H1 (cell line): ENCODE results near the gene KCNJ9. TPM values are rescaled to one million over a fixed set of nuclear protein-coding genes. Genes with fewer than 3 reads are reported as not detected.

Experiments
- CTCF ChIA-PET: fragments of 300-600 bp; sonication (Branson Sonifier 250); formaldehyde crosslinking; loops from one replicate; lab custom pipeline; 2021; ENCODE audit not compliant: partially characterized antibody; lab: Charles Lee
- POLR2A ChIA-PET: fragments of 300-600 bp; sonication (Branson Sonifier 250); formaldehyde crosslinking; loops from one replicate; lab custom pipeline; 2021; ENCODE audit warnings: inconsistent platforms; ENCODE audit not compliant: partially characterized antibody; lab: Charles Lee
- DNase-seq, 2 experiments: peaks; one replicate each; pipeline versions ENCODE4 v3.0.0 to v3.0.0-alpha.2; 2010 to 2022; ENCODE audit warnings: low spot score in 2 of 2, low read depth in 1 of 2, mixed read lengths in 1 of 2
- FAIRE-seq: peaks from 2 replicates; lab custom pipeline; 2011; peaks lifted over from hg19 to GRCh38; lab: Jason Lieb, UNC
- H2AFZ ChIP-seq: 2 replicates; pipeline ENCODE4 v1.8.1; 2012; ENCODE audit warnings: low read length, inconsistent platforms
- H2AK5ac ChIP-seq: 2 replicates; pipeline ENCODE4 v1.6.1; 2013; ENCODE audit warnings: low read depth, low read length
- H2BK120ac ChIP-seq: replicated peaks from 2 replicates; pipeline ENCODE3; 2013; ENCODE audit warnings: low read depth, low read length, inconsistent platforms
- H2BK12ac ChIP-seq: 2 replicates; pipeline ENCODE4 v1.6.1; 2013; ENCODE audit warnings: low read depth, low read length
- H2BK15ac ChIP-seq: 2 replicates; pipeline ENCODE4 v1.6.1; 2013; ENCODE audit warnings: low read length
- H2BK20ac ChIP-seq: 2 replicates; pipeline ENCODE4 v1.6.1; 2013; ENCODE audit warnings: low read length
- H2BK5ac ChIP-seq: 2 replicates; pipeline ENCODE4 v1.6.1; 2013; ENCODE audit warnings: low read depth, low read length
- H3K14ac ChIP-seq: 2 replicates; pipeline ENCODE4 v1.6.1; 2013; ENCODE audit warnings: inconsistent platforms; ENCODE audit not compliant: insufficient read length
- H3K18ac ChIP-seq: 2 replicates; pipeline ENCODE4 v1.6.1; 2013; ENCODE audit warnings: low read length; ENCODE audit errors: extremely low read depth
- H3K23ac ChIP-seq: 2 replicates; pipeline ENCODE4 v1.6.1; 2013; ENCODE audit warnings: inconsistent platforms; ENCODE audit not compliant: insufficient read length
- H3K23me2 ChIP-seq: 2 replicates; pipeline ENCODE4 v1.6.1; 2013; ENCODE audit warnings: low read depth, low read length
- H3K27ac ChIP-seq: 2 replicates; pipeline ENCODE4 v1.6.1; 2011; ENCODE audit warnings: low read depth, low read length, inconsistent platforms
- H3K27me3 ChIP-seq, 4 experiments: replicated peaks in 1 of 4; 1 replicate in 1 of 4; 2 replicates in 3 of 4; pipeline versions ENCODE4 v1.6.1 to v1.8.1; 2011 to 2013; ENCODE audit warnings: low read length in 3 of 4, mild to moderate bottlenecking in 3 of 4, inconsistent platforms in 2 of 4, mixed read lengths in 2 of 4, moderate library complexity in 1 of 4; ENCODE audit not compliant: control insufficient read depth in 3 of 4, insufficient read depth in 3 of 4; ENCODE audit errors: extremely low read depth in 1 of 4
- H3K36me3 ChIP-seq, 4 experiments: 2 replicates each; pipeline versions ENCODE4 v1.6.1 to v1.8.1; 2011 to 2013; ENCODE audit warnings: mild to moderate bottlenecking in 4 of 4, low read length in 3 of 4, moderate library complexity in 2 of 4, control low read depth in 1 of 4, inconsistent platforms in 1 of 4; ENCODE audit not compliant: insufficient read depth in 4 of 4, control insufficient read depth in 2 of 4
- H3K4ac ChIP-seq: replicated peaks from 2 replicates; pipeline ENCODE3; 2013; ENCODE audit warnings: low read length, low read depth, mixed read lengths, inconsistent platforms; ENCODE audit not compliant: insufficient read length
- H3K4me1 ChIP-seq, 4 experiments: replicated peaks in 1 of 4; 1 replicate in 1 of 4; 2 replicates in 3 of 4; pipeline versions ENCODE4 v1.6.1 to v1.8.1; 2011 to 2013; ENCODE audit warnings: low read length in 3 of 4, inconsistent platforms in 2 of 4, mixed read lengths in 1 of 4; ENCODE audit not compliant: insufficient read depth in 4 of 4, control insufficient read depth in 3 of 4
- H3K4me2 ChIP-seq, 2 experiments: 2 replicates each; pipeline versions ENCODE4 v1.6.1 to v1.8.1; 2011 to 2013; ENCODE audit warnings: low read depth in 2 of 2, low read length in 2 of 2, control low read depth in 1 of 2, inconsistent platforms in 1 of 2, mild to moderate bottlenecking in 1 of 2; ENCODE audit not compliant: insufficient read depth in 1 of 2
- H3K4me3 ChIP-seq, 4 experiments: fragments of 200-600, 300-600 bp in 1 of 4; sonication (generic), shearing (Covaris generic), sonication (Bioruptor Twin) in 1 of 4; 2 replicates each; pipeline versions ENCODE4 v1.5.1 to v1.8.1; 2011 to 2016; ENCODE audit warnings: low read length in 4 of 4, low read depth in 3 of 4, control low read depth in 2 of 4, inconsistent platforms in 2 of 4, mild to moderate bottlenecking in 2 of 4, mixed read lengths in 1 of 4, moderate library complexity in 1 of 4; ENCODE audit not compliant: insufficient read depth in 2 of 4; ENCODE audit errors: extremely low read depth in 1 of 4
- H3K56ac ChIP-seq: replicated peaks from 2 replicates; pipeline ENCODE3; 2013; ENCODE audit warnings: low read depth, mild to moderate bottlenecking, mixed read lengths, low read length, inconsistent platforms; ENCODE audit not compliant: insufficient read length
- H3K79me1 ChIP-seq: 2 replicates; pipeline ENCODE4 v1.6.1; 2013; ENCODE audit warnings: low read depth, low read length, control low read depth
- H3K79me2 ChIP-seq, 2 experiments: 2 replicates each; pipeline versions ENCODE4 v1.6.1 to v1.8.1; 2012 to 2013; ENCODE audit warnings: low read length in 2 of 2, mild to moderate bottlenecking in 2 of 2, inconsistent platforms in 1 of 2; ENCODE audit not compliant: insufficient read depth in 2 of 2, control insufficient read depth in 1 of 2
- H3K9ac ChIP-seq, 4 experiments: replicated peaks in 1 of 4; 1 replicate in 1 of 4; 2 replicates in 3 of 4; pipeline versions ENCODE4 v1.6.1 to v1.8.1; 2011 to 2013; ENCODE audit warnings: low read depth in 3 of 4, low read length in 3 of 4, control low read depth in 2 of 4, mild to moderate bottlenecking in 2 of 4, moderate library complexity in 2 of 4, inconsistent platforms in 1 of 4; ENCODE audit errors: extremely low read depth in 1 of 4
- H3K9me3 ChIP-seq, 2 experiments: 2 replicates each; pipeline versions ENCODE4 v1.6.1 to v1.8.1; 2012 to 2013; ENCODE audit warnings: mild to moderate bottlenecking in 2 of 2, moderate library complexity in 2 of 2, control low read depth in 1 of 2, inconsistent platforms in 1 of 2, low read depth in 1 of 2, low read length in 1 of 2, mixed read lengths in 1 of 2; ENCODE audit not compliant: insufficient read depth in 2 of 2
- H4K20me1 ChIP-seq, 2 experiments: replicated peaks in 1 of 2; 2 replicates each; pipeline versions ENCODE3 to v1.8.1; 2011 to 2013; ENCODE audit warnings: inconsistent platforms in 2 of 2, low read length in 2 of 2, mild to moderate bottlenecking in 1 of 2; ENCODE audit not compliant: insufficient read depth in 2 of 2, control insufficient read depth in 1 of 2
- H4K5ac ChIP-seq: 2 replicates; pipeline ENCODE4 v1.6.1; 2013; ENCODE audit warnings: low read length, low read depth, mixed read lengths, inconsistent platforms; ENCODE audit not compliant: insufficient read length
- H4K8ac ChIP-seq: 2 replicates; pipeline ENCODE4 v1.8.0; 2013; ENCODE audit warnings: mild to moderate bottlenecking, moderate library complexity, low read length, inconsistent platforms; ENCODE audit not compliant: insufficient read depth; ENCODE audit errors: extremely low read depth
- H4K91ac ChIP-seq: replicated peaks from 2 replicates; pipeline ENCODE3; 2013; ENCODE audit warnings: low read length, mixed read lengths, inconsistent platforms; ENCODE audit not compliant: insufficient read length
- NANOG ChIP-seq: IDR thresholded peaks from 2 replicates; pipeline ENCODE4 v1.6.1; 2011; ENCODE audit warnings: low read length, low read depth, mild to moderate bottlenecking, inconsistent platforms; ENCODE audit not compliant: insufficient read depth, poor library complexity, severe bottlenecking
- PHF8 ChIP-seq: fragments of 200-600 bp; sonication (generic); conservative IDR thresholded peaks from 2 replicates; pipeline ENCODE4 v1.7.1; 2012; ENCODE audit warnings: low read depth, mild to moderate bottlenecking, inconsistent platforms, low read length, moderate library complexity
- WGBS, 2 experiments: shearing (Covaris generic) in 1 of 2; methylation state at CpG; one replicate each; pipeline versions ENCODE4 v1.1.6 to v1.1.7; 2013 to 2015; ENCODE audit warnings: low lambda C conversion rate in 2 of 2, mixed read lengths in 2 of 2, inconsistent platforms in 1 of 2, low coverage in 1 of 2, missing lambda C conversion rate in 1 of 2; ENCODE audit not compliant: insufficient replicate concordance in 2 of 2, insufficient coverage in 1 of 2, insufficient read length in 1 of 2; ENCODE audit errors: extremely low coverage in 1 of 2, missing lambda C conversion rate in 1 of 2; 5-methylcytosine and 5-hydroxymethylcytosine counted together
- polyA plus RNA-seq, 7 experiments: library from polyadenylated mRNA; depleted of rRNA in 3 of 7; stranded (reverse) in 5 of 7; unstranded in 2 of 7; fragments of >200 nt in 5 of 7; fragments of 200-250 nt in 2 of 7; gene quantifications; 1 replicate in 5 of 7; 2 replicates in 1 of 7; 4 replicates in 1 of 7; pipeline versions ENCODE4 v1.2.1 to v1.2.3, GENCODE V29; 2011 to 2013; ENCODE audit warnings: missing spikeins in 2 of 7, mixed read lengths in 2 of 7
- total RNA-seq: library from RNA; stranded (reverse); fragmentation: NEBNext Ultra II Directional; extraction: Animal tissue kit (Norgen Biotek cat#: 25700); gene quantifications from 2 replicates; pipeline ENCODE4 v1.2.1, GENCODE V29; 2021

KCNJ9 gene
- total and polyA plus RNA-seq, 2 of the 8 experiments (the other 6 are each of a cell fraction or from before 2014, with no cell fraction given), result 0.02 to 0.13 TPM

DNA sequence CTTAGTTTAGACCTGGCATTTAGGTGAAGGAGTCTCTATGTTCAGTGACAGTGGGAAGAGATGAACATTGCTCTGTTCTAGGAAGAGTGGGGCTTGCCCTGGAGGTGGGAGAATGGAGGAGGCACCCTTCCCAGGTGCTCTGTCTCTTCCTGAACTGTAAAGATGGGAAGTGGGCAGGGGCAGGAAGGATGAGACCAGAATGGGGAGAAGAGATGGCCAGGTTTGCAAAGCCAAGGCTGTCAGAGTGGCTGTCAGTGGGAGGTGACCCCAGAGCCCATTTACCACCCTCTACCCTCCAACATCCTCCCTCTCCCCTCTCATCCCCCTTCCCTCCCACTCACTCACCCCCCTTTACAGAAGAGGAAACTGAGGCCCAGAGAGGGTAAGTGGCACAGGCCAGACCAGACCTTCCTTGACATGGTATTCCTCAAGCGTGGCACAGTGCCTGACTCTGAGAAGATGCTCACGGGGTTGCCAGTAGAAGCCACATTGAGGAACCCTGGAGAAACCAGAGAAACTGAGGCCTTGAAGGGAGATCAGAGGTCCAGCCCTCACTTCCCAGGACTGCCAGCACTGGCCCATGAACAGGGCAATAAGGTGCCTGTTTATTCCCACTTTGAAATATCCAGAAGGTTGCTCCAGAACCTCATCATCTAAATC, 18.5 kb downstream of the KCNJ9 start:
- Histone ChIP-seq H2BK15ac (no peak overlapping the region), H2BK20ac (no peak overlapping the region), H3K4ac (no peak overlapping the region), H3K4me3 (no peak overlapping the region), H3K9ac (no peak overlapping the region), H2BK5ac (no peak overlapping the region), H3K23ac (no peak overlapping the region), H3K18ac (no peak overlapping the region), H3K56ac (no peak overlapping the region), H2AK5ac (no peak overlapping the region), H3K4me1 (peaks cover 12 to 48% (median 34%) of the 10 kb centered on the region in 4 experiments), H2BK120ac (no peak overlapping the region), H3K79me2 (peaks cover 0 to 28% of the 10 kb centered on the region in 2 experiments; a peak in 2 of 4 replicates), H3K27ac (no peak overlapping the region; the same call in 1 of the 2 replicates), H3K36me3 (peaks cover 0 to 7% (median 1%) of the 10 kb centered on the region in 4 experiments; a peak in 3 of 8 replicates), H4K8ac (no peak overlapping the region), H3K23me2 (peaks cover 19% of the 10 kb centered on the region), H3K4me2 (peak overlapping the region in 1 of 2 experiments; percentile 71; a peak in 1 of 4 replicates), H2BK12ac (peak overlapping the region; percentile 46; the same call in 1 of the 2 replicates), H2AFZ (no peak overlapping the region), H4K91ac (no peak overlapping the region), H3K79me1 (peaks cover 10% of the 10 kb centered on the region), H3K27me3 (no peaks in the 10 kb centered on the region), H3K9me3 (no peaks in the 10 kb centered on the region; a peak in 1 of 4 replicates), H4K20me1 (no peaks in the 10 kb centered on the region), H4K5ac (no peak overlapping the region), H3K14ac (no peak overlapping the region)
- ChIA-PET CTCF (interaction anchor here (0.9 to 50.1 kb wide), 18 partner anchors 8 to 192 kb away, joined by 3 to 1874 read pairs (median 30); partner anchors contain the start of genes ATP1A2, CASQ1, KCNJ10 and KCNJ9), POLR2A (interaction anchor here (0.9 to 5.1 kb wide), 5 partner anchors 13 to 162 kb away, joined by 3 to 39 read pairs (median 10); partner anchors contain the start of genes ATP1A2 and DCAF8)
- FAIRE-seq (no peak), DNase-seq (no peak)
- WGBS, 2 experiments, result 83% methylated on average over 2 of the region's 2 CpGs; no CpG with 5 or more reads in 1 of the 2 experiments
- 0 out of 2 replicates have a peak, but pooled peaks have one; percentile 5 for TF ChIP-seq PHF8
- no peak for TF ChIP-seq NANOG
